ENCODE data around the gene SRBD1. TPM values are rescaled to one million over a fixed set of nuclear protein-coding genes. Genes with fewer than 3 reads are reported as not detected.

SRBD1 gene
- total RNA-seq, 1 donor from 2014 or later = 13.8 TPM

- Mint-ChIP-seq H3K36me3 (ENCODE audit: insufficient read depth) (no peaks in the 10 kb centered on the region), H3K4me1 (ENCODE audit: low read depth) (no peaks in the 10 kb centered on the region), H3K9me3 (ENCODE audit: low read depth) (no peaks in the 10 kb centered on the region), H3K4me3 (ENCODE audit: low read depth) (no peak overlapping the region), H3K27me3 (peaks cover 79% of the 10 kb centered on the region), H3K27ac (no peak overlapping the region)
- TF ChIP-seq, protein P1, sequence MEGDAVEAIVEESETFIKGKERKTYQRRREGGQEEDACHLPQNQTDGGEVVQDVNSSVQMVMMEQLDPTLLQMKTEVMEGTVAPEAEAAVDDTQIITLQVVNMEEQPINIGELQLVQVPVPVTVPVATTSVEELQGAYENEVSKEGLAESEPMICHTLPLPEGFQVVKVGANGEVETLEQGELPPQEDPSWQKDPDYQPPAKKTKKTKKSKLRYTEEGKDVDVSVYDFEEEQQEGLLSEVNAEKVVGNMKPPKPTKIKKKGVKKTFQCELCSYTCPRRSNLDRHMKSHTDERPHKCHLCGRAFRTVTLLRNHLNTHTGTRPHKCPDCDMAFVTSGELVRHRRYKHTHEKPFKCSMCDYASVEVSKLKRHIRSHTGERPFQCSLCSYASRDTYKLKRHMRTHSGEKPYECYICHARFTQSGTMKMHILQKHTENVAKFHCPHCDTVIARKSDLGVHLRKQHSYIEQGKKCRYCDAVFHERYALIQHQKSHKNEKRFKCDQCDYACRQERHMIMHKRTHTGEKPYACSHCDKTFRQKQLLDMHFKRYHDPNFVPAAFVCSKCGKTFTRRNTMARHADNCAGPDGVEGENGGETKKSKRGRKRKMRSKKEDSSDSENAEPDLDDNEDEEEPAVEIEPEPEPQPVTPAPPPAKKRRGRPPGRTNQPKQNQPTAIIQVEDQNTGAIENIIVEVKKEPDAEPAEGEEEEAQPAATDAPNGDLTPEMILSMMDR (IDR thresholded peaks at IDR 0.05; ENCODE audit: unreplicated experiment) = no peak
- no peak for DNase-seq (ENCODE audit: low spot score, unreplicated experiment)
These were observed 32.0 kb upstream of the SRBD1 start for GRCh38 chr2:45643095-45643494.

- DNase-seq (ENCODE audit: low spot score, unreplicated experiment) = no peak
- TF ChIP-seq, protein P1 (IDR thresholded peaks at IDR 0.05; ENCODE audit: unreplicated experiment) = no peak
- no peaks in the 10 kb centered on the region for H3K9me3 Mint-ChIP-seq (ENCODE audit: low read depth)
- no peak overlapping the region for H3K4me3 Mint-ChIP-seq (ENCODE audit: low read depth)
- H3K4me1 Mint-ChIP-seq (ENCODE audit: low read depth) = no peaks in the 10 kb centered on the region
- no peaks in the 10 kb centered on the region for H3K36me3 Mint-ChIP-seq (ENCODE audit: insufficient read depth)
- peaks cover 60% of the 10 kb centered on the region for H3K27me3 Mint-ChIP-seq
- H3K27ac Mint-ChIP-seq = no peak overlapping the region
These were observed 29.5 kb upstream of the SRBD1 start for GRCh38 chr2:45640576-45640975.

- Mint-ChIP-seq H3K27me3 (peaks cover 39% of the 10 kb centered on the region), H3K36me3 (ENCODE audit: insufficient read depth) (no peaks in the 10 kb centered on the region), H3K27ac (no peak overlapping the region), H3K4me3 (ENCODE audit: low read depth) (no peak overlapping the region), H3K4me1 (ENCODE audit: low read depth) (no peaks in the 10 kb centered on the region), H3K9me3 (ENCODE audit: low read depth) (no peaks in the 10 kb centered on the region)
- DNase-seq (ENCODE audit: low spot score, unreplicated experiment) = no peak
- TF ChIP-seq, protein P1 (IDR thresholded peaks at IDR 0.05; ENCODE audit: unreplicated experiment) = no peak
These were observed 26.4 kb upstream of the SRBD1 start for GRCh38 chr2:45637440-45637839.

- no peak for DNase-seq (ENCODE audit: low spot score, unreplicated experiment)
- Mint-ChIP-seq H3K36me3 (ENCODE audit: insufficient read depth) (no peaks in the 10 kb centered on the region), H3K27ac (no peak overlapping the region), H3K9me3 (ENCODE audit: low read depth) (no peaks in the 10 kb centered on the region), H3K4me3 (ENCODE audit: low read depth) (no peak overlapping the region), H3K27me3 (peaks cover 25% of the 10 kb centered on the region), H3K4me1 (ENCODE audit: low read depth) (no peaks in the 10 kb centered on the region)
- TF ChIP-seq, protein P1 (IDR thresholded peaks at IDR 0.05; ENCODE audit: unreplicated experiment) = no peak
These were observed 24.9 kb upstream of the SRBD1 start for GRCh38 chr2:45636008-45636407.

- no peaks in the 10 kb centered on the region for H3K9me3 Mint-ChIP-seq (ENCODE audit: low read depth)
- H3K27ac Mint-ChIP-seq = no peak overlapping the region
- H3K36me3 Mint-ChIP-seq (ENCODE audit: insufficient read depth) = no peaks in the 10 kb centered on the region
- DNase-seq (ENCODE audit: low spot score, unreplicated experiment) = no peak
- H3K4me3 Mint-ChIP-seq (ENCODE audit: low read depth) = no peak overlapping the region
- TF ChIP-seq, protein P1 (IDR thresholded peaks at IDR 0.05; ENCODE audit: unreplicated experiment) = no peak
- peaks cover 10% of the 10 kb centered on the region for H3K27me3 Mint-ChIP-seq
- no peaks in the 10 kb centered on the region for H3K4me1 Mint-ChIP-seq (ENCODE audit: low read depth)
These were observed 23.2 kb upstream of the SRBD1 start for GRCh38 chr2:45634223-45634622.
